Measurements from ENCODE around the gene ZNF215.

- no peak for TF ChIP-seq CTCF (IDR thresholded peaks at IDR 0.05; ENCODE audit: low read depth, low read length, missing input control)
- TF ChIP-seq SP1 (IDR thresholded peaks at IDR 0.05), result no peak
- no peak for TF ChIP-seq TAF1 (conservative IDR thresholded peaks at IDR 0.05)
- TF ChIP-seq, protein P1, sequence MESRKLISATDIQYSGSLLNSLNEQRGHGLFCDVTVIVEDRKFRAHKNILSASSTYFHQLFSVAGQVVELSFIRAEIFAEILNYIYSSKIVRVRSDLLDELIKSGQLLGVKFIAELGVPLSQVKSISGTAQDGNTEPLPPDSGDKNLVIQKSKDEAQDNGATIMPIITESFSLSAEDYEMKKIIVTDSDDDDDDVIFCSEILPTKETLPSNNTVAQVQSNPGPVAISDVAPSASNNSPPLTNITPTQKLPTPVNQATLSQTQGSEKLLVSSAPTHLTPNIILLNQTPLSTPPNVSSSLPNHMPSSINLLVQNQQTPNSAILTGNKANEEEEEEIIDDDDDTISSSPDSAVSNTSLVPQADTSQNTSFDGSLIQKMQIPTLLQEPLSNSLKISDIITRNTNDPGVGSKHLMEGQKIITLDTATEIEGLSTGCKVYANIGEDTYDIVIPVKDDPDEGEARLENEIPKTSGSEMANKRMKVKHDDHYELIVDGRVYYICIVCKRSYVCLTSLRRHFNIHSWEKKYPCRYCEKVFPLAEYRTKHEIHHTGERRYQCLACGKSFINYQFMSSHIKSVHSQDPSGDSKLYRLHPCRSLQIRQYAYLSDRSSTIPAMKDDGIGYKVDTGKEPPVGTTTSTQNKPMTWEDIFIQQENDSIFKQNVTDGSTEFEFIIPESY (IDR thresholded peaks at IDR 0.05), result no peak
- TF ChIP-seq RAD21 (IDR thresholded peaks at IDR 0.05), result no peak
- no peak for TF ChIP-seq FOXA1 (IDR thresholded peaks at IDR 0.05)
- no peak for TF ChIP-seq YY1 (IDR thresholded peaks at IDR 0.05)
- no peak for TF ChIP-seq JUND (IDR thresholded peaks at IDR 0.05)
- TF ChIP-seq, protein P2, sequence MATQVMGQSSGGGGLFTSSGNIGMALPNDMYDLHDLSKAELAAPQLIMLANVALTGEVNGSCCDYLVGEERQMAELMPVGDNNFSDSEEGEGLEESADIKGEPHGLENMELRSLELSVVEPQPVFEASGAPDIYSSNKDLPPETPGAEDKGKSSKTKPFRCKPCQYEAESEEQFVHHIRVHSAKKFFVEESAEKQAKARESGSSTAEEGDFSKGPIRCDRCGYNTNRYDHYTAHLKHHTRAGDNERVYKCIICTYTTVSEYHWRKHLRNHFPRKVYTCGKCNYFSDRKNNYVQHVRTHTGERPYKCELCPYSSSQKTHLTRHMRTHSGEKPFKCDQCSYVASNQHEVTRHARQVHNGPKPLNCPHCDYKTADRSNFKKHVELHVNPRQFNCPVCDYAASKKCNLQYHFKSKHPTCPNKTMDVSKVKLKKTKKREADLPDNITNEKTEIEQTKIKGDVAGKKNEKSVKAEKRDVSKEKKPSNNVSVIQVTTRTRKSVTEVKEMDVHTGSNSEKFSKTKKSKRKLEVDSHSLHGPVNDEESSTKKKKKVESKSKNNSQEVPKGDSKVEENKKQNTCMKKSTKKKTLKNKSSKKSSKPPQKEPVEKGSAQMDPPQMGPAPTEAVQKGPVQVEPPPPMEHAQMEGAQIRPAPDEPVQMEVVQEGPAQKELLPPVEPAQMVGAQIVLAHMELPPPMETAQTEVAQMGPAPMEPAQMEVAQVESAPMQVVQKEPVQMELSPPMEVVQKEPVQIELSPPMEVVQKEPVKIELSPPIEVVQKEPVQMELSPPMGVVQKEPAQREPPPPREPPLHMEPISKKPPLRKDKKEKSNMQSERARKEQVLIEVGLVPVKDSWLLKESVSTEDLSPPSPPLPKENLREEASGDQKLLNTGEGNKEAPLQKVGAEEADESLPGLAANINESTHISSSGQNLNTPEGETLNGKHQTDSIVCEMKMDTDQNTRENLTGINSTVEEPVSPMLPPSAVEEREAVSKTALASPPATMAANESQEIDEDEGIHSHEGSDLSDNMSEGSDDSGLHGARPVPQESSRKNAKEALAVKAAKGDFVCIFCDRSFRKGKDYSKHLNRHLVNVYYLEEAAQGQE (IDR thresholded peaks at IDR 0.05), result no peak
- TF ChIP-seq EGR1 (IDR thresholded peaks at IDR 0.05; ENCODE audit: low read depth in 2 of 2), result no peak
- TF ChIP-seq RXRA (IDR thresholded peaks at IDR 0.05), result no peak
- no peak for TF ChIP-seq FOXA2 (IDR thresholded peaks at IDR 0.05)
- TF ChIP-seq, protein P3, sequence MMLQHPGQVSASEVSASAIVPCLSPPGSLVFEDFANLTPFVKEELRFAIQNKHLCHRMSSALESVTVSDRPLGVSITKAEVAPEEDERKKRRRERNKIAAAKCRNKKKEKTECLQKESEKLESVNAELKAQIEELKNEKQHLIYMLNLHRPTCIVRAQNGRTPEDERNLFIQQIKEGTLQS (IDR thresholded peaks at IDR 0.05), result no peak
- TF ChIP-seq, protein P4, sequence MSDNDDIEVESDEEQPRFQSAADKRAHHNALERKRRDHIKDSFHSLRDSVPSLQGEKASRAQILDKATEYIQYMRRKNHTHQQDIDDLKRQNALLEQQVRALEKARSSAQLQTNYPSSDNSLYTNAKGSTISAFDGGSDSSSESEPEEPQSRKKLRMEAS (IDR thresholded peaks at IDR 0.05), result no peak
These were observed 42.6 kb downstream of the ZNF215 start for GRCh38 chr11:6968816-6969215.

All from liver (tissue), 3 donors.